Stimulated activated CD8-positive, alpha-beta memory T cell treated with anti-CD3 and anti-CD28 coated beads, Interleukin-4, amount 100 ng/mL, for 4 hours (primary cell): ENCODE data around the gene HMCN2.
"Not testable (repeated sequence)": the region's sequence is repeated elsewhere in the genome, so short reads cannot be mapped to it uniquely, and the experiment has no call there.

Experiments
- DNase-seq, 2 donors: peaks; one replicate each; pipeline ENCODE4 v3.0.0-alpha.2; 2020; ENCODE audit warnings: low read depth in 2 of 2, low spot score in 1 of 2

The HMCN2 gene

DNA sequence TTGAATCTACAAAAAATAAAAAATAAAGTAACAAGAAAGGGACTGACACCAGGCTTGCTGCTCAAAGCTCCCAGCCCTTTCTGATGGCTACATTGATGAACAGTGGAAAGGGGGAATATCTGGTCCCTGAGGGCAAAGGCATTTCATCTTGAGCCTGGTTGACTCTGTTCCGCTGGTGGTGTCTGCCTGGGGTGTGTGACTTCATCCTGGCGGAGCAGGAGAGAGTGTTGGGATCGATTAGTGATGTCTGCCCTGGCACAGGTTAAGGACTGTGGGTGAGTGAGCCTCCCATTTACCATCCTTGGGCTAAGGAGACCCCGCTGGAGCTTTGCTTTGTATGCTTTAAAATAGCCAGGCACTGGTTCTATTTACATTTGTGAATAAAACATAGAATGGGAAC lies 122.3 kb downstream of the HMCN2 start:
- DNase-seq, result no peak

DNA sequence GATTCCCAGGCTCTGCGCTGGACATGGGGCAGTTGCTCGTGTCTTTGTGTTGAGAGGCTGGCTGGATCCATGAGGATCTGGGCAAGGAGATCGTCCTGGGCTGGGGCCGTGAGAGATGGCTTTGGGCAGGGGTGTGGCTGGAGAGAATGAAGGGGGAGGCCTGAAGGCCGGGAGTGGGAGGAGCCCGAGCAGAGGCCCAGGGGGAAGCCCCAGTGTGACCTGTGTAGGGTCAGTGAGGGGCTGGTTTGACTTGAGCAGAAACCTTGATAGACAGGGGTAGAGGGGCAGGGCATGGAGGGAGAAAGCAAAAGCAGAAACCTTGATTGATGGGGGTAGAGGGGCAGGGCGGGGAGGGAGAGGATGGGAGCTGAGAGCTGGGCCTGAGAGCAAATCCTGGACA lies 124.8 kb downstream of the HMCN2 start:
- no peak for DNase-seq

DNA sequence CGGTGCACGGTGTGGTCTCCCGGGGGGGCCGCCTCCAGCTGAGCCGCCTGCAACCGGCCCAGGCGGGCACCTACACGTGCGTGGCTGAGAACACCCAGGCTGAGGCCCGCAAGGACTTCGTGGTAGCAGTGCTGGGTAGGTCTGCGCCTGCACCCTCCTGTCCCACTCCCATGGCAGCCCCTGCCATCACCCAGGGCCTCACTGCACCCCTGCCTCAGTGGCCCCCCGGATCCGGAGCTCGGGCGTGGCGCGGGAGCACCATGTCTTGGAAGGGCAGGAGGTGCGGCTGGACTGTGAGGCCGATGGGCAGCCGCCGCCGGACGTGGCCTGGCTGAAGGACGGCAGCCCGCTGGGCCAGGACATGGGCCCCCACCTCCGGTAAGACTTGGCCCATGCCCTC lies 125.4 kb downstream of the HMCN2 start:
- no peak for DNase-seq

DNA sequence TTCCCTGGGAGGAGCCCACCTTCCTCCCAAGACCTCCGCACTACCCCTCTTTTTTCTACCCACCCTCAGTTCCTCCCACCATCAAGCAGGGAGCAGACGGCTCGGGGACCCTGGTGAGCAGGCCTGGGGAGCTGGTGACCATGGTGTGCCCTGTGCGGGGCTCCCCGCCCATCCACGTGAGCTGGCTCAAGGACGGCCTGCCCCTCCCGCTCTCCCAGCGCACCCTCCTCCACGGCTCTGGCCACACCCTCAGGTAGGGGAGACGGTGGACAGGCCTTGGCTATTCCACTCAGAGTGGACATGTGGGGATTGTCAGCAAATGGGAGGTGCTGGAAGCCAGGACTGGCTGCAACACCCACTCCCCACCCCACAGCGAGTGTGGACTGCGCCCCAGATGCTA lies 126.3 kb downstream of the HMCN2 start:
- DNase-seq, result no peak

DNA sequence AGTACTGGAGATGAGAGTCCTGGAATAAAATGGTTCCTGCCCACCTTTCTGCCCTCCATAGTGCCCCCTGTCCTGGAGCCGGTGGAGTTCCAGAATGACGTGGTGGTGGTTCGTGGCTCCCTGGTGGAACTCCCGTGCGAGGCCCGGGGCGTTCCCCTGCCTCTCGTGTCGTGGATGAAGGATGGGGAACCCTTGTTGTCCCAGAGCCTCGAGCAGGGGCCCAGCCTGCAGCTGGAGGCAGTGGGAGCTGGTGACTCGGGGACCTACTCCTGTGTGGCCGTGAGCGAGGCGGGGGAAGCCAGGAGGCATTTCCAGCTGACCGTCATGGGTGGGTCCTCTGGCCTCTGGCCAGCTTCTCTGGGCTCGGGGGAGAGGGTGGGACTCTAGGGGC lies 128.1 kb downstream of the HMCN2 start:
- DNase-seq, result no peak

DNA sequence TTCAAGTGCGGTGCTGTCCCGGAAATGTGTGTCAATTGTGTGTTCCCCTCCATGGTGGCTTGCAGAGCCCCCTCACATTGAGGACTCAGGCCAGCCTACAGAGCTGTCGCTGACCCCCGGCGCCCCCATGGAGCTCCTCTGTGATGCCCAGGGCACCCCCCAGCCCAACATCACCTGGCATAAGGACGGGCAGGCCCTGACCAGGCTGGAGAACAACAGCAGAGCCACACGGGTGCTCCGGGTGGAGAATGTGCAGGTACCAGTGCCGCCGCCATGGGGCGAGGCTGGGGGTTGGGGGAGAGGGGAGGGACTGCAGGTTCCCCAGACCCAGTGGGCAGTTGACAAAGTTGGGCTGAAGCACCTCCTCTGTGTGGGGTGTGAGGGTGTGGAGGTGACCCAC lies 128.8 kb downstream of the HMCN2 start:
- DNase-seq, result no peak

DNA sequence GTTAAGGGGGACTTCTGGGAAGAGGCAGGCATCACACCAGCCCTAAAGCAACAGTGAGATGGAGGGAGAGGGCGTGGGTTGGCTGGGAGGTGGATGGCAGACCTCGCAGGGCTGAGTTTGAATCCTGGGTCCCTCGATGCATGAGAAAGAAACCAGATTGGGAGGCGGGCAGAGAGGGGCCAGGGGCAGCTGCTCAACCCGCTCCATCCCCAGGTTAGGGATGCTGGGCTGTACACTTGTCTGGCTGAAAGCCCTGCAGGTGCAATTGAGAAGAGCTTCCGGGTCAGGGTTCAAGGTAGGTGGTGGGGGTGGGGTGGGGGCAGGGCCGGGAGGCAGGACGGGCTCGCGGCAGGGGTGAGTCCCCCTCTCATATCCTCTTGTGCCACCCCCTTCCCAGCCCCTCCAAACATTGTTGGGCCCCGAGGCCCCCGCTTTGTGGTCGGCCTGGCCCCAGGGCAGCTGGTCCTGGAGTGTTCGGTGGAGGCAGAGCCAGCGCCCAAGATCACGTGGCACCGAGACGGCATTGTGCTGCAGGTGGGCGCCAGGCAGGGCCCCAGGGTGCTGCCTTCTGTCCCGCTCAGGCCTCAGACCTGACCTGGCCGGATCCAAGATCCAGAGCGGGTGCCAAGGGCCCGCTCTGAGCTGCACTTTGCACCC lies 129.4 kb downstream of the HMCN2 start:
- no peak for DNase-seq

DNA sequence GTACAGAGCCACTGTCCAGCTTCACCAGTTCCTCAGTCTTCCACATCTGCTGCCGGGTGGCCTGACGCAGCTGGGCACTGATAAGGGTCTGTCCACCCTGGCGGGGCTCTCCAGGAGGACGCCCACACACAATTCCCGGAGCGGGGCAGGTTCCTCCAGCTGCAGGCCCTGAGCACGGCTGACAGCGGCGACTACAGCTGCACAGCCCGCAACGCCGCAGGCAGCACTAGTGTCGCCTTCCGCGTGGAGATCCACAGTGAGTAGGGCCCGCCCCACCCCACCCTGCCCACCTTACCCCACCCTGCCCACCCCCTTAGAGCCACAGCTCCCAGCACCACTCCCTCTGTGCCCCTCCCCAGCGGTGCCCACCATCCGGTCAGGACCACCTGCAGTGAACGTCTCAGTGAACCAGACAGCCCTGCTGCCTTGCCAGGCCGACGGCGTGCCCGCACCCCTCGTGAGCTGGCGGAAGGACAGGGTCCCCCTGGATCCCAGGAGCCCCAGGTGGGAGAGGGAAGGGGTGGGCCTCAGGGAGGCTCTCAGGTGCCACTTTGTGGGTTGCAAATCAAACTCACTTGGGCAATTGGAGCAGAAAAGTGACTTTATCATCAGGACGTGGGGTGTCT lies 130.4 kb downstream of the HMCN2 start:
- no peak for DNase-seq

DNA sequence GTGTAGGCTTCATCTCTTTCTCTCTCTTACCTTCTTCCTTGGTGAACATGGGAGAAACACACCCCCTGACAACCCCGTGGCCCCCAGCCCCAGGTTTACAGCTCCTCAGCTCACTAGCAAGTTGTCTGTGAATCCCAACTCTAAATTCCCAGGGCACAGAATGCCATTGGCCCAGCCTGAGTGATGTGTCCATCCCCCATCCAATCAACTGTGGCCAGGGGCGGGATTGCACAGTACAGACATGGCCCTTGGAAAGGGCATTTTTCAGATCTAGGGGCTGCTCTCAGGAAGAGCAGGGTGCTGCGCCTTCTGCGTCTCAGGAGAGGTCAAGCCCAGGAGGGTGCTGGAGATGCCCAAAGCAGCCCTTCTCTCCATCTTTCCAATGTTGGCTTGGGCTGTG lies 131.0 kb downstream of the HMCN2 start:
- no peak for DNase-seq

DNA sequence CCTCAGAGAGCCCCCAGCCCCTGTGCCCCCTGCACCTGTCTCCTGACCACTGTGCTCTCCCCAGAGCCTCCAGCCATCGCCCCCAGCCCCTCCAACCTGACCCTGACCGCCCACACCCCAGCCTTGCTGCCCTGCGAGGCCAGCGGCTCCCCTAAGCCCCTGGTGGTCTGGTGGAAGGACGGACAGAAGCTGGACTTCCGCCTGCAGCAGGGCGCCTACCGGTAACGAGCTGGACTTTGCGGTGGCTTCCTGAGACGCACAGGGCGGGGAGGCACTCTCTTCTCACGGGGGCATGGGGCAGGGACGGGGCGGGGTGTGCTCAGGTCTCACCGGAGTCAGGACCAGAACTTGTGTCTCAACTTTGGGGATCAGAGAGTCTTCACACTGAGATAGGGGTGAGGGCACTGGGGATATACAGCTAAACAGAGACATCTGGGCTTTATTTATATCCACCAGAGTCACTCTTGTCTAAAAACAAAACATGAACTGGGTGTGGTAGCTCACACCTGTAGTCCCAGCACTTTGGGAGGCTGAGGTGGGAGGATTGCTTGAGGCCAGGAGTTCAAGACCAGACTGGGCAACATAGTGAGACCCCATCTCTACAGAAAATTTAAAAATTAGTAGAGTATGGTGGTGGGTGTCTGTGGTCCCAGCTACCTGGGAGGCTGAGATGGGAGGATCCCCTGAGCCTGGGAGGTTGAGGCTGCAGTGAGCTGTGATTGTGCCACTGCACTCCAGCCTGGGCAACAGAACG lies 133.1 kb downstream of the HMCN2 start:
- DNase-seq, result no peak

DNA sequence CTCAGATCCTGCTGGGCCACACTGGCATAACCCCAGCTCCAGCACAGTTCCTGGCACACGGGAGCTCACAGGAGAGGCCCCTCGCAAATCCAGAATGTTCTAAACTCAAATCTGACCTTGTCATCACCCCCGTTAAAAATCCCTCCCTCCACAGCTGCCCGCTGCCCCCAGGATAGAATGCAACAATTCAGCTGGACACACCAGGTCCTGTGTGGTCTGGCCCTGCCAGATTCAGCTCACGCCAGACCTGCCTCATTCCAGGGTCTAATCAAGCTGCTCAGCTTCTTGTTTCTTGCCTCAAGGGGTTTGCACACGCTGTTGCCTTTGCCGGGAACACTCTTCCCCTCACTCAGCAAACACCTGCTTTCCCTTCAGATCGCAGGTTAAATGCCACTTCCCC lies 134.2 kb downstream of the HMCN2 start:
- DNase-seq, result no peak

DNA sequence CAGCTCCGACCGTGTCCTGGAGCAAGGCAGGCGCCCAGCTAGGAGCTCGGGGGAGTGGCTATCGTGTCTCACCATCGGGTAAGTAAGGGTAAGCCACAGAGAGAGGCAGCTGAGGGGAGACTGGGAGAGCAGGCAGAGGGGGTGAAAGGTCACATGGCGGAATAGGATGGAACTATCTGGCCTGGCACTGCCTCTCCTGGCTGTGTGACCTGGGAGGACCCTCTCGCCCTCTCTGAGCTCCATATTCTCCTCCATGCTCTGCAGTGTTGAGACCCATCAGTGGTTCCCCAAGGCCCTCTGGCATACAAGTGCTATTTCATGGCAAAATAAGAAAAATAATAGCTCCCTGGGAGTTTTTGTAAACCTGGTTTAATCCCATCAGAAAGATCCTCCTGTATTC lies 135.3 kb downstream of the HMCN2 start:
- DNase-seq, result no peak

DNA sequence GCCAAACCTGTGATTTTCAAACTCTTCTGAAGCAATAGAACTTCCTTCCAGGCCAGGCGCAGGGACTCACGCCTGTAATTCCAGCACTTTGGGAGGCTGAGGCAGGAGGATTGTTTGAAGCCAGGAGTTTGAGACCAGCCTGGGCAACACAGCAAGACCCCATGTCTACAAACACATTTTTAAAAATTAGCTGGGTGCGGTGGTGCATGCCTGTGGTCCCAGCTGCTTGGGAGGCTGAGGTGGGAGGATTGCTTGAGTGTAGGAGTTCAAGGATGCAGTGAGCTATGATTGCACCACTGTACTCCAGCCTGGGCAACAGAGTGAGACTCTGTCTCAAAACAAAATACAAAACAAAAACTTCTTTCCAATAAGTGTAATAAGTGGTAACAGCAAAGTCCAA lies 136.2 kb downstream of the HMCN2 start:
- DNase-seq, result not testable (repeated sequence)

DNA sequence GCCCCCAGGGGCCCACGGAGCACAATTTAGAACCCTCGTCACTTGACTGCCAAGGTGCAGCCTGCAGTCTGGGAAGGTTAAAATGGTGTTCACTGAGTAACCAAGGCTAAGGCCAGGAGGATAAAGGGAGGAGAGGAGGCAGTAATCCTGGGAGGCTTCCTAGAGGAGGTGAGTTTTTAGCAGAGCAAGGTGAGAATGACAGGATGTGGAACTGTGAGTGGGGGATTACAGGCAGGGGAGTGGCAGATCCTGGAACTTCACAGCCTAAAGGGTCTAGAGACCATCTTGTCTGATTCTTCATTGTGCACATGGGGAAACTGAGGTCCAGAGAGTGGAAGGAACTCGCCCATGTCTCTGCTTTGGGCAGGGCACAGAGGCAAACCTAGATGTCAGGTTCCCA lies 136.7 kb downstream of the HMCN2 start:
- no peak for DNase-seq

DNA sequence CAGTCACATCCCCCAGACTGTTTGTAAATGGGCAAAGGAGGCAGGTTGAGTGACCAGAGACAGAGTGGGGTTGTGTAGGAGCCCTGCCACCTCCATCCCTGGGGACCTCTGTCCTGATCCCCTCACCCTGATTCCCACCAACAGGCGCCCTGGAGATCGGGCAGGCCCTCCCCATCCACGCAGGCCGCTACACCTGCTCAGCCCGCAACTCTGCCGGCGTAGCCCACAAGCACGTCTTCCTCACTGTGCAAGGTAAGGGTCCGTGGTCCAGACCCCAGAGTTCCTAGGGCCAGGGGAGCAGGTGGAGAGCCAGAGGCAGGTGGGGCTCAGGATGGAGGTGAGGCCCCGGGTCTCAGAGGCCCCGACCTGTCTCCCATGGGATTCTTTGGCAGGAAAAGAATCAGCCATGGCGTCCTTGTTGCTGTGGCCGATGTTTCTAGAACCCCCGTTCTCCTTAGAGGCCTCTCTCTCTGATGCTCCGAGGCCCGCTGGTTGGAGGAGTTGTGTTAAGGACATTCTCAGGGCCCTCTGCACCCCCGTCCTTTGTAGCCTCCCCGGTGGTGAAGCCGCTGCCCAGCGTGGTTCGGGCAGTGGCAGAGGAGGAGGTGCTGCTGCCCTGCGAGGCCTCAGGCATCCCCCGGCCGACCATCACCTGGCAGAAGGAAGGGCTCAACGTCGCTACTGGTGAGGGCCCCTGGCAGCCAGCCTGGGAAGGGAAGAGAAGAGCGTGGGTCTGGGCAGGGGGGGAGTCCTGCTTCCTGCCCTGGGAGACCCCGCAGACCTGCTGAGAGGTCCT lies 137.3 kb downstream of the HMCN2 start:
- DNase-seq, result no peak

DNA sequence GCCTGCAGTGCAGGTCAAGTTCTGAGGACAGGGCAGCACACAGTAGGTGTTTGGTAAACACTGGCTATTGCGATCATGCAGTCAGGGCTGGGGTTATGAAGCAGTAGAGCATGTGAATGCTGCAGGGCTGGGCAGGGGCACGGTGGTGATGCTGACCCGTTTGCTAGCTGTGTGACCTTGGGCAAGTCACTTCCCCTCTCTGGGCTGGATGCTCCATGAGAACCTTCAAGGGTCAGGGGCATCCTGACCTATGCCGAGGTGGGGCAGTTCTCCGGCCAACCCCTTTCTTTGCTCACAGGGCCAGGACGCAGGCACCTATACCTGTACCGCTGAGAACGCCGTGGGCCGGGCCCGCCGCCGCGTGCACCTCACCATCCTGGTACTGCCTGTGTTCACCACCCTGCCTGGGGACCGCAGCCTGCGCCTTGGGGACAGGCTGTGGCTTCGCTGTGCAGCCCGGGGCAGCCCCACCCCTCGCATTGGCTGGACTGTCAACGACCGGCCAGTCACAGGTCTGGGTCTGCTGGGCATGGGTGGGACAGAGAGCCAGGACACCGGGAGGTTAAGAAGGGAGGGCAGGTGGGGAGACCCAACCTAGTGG lies 140.2 kb downstream of the HMCN2 start:
- DNase-seq, result no peak

DNA sequence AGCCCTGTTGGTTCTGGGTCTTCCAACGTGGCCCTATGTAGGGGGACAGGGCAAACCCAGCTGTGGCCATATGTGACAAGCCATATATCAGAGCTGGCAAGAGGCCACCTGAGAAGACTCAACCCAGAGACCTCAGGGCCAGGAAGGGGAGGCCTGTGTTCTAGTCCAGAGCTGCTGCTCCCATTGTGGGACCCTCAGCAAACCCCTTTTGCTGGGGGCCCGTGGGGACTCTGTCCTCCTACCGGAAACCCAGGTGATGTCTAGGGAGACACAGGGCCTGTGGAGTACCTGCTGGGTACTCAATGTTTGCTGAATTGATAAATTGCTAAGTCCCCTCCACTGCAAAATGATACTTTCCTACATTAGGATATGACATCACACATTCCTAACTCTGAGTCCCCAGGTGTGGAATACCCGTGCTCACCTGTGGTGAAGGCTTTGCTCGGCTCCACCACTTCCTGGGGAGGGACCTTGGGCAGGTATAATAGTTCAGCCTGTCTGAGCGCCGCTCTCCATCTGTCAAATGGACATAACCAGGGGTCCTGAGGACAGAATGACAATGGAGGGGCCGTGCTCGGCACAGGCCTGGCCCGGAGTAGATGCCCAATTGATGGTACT lies 140.8 kb downstream of the HMCN2 start:
- DNase-seq, result no peak

DNA sequence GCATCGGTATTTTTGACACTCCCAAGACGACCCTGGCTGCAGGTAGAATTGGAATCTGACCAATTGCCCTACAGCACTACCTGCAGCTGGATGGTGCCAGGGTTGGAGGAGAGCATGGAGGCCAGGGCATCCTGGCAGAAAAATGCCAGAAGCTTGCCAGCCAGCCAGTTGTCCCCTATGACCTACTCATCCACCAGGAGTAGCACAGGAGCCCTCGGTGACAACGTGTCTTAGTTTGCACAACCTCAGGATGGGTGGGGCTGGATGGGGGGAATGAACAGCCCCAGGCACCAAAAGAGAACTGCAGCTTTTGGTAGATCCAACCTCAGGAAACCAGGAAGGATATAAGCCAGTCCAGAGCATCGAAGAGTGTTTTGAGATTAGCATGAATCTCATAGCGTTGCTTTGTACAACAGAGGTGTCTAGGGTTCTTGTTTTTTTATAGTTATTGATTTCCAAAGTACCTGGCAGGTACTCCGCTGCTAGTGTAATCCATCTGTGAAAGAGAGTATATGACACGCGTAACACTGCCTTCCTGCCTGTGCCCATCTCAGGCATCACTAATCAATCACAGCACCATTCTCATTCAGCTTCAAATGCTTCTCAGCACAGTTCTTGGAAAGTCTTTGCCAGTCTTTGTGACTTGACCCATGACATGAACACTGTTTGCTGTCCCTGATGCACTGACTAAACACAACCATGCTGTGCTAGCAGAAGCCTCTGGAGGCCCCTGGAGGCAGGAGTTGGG lies 142.5 kb downstream of the HMCN2 start:
- no peak for DNase-seq

DNA sequence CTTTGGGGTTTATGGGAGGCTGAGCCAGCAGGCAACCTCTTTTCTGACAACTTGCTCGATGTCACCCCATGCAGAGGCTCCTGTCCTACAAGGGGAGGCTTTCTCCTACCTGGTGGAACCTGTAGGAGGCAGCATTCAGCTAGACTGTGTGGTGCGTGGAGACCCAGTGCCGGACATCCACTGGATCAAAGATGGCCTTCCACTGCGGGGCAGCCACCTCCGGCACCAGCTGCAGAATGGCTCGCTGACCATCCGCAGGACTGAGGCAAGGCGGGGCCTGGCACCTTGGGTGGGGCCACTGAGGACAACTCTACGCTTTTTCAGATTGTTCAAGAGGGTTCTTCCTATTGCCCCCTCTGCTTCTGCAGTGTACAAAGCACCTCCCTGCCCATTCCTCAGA lies 143.1 kb downstream of the HMCN2 start:
- no peak for DNase-seq

DNA sequence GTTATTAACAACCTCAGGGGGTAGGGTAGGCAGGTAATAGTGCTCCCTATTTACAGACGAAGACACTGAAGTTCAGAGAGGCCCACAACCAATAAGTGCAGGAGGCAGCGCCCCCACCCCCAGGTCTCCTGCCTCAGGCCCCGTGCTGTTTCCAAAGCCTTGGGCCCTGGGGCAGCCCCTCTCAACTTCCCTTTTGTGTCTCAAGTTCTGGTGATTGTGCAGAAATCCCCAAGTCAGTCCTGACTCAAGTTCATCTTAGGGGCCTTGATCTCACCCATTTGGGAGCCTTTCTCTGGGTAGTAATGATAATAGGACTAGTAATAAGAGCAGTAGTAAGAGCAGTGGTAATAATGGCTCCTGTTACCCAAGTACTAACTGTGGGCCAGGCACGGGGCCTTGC lies 143.7 kb downstream of the HMCN2 start:
- no peak for DNase-seq
